ENCODE data around the gene WSCD2. TPM values are rescaled to one million over a fixed set of nuclear protein-coding genes. Genes with fewer than 3 reads are reported as not detected.

Gene WSCD2
- total RNA-seq, 2 experiments from 2014 or later = not detected

DNA sequence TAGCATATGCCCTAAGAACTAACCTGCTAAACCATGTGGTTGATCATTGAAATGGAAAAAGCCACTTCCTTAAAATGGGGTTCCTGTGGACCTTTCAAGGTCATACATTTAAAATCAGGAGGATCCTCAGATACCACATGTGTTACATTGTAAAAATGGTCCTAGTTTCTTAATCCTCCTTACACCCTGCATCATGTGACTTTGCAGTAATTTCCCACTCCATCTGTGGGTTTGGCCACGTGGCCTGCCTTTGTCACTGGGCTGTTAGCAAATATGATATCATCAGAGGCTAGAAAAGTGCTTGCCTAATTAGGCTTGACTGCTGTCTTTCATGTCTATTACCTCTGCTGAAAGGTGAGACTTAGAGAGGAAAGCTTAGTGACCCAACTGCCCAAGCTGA, 139.3 kb downstream of the WSCD2 start:
- Mint-ChIP-seq H3K27me3 (peaks cover 10% of the 10 kb centered on the region), H3K4me1 (ENCODE audit: low read depth) (no peaks in the 10 kb centered on the region)

DNA sequence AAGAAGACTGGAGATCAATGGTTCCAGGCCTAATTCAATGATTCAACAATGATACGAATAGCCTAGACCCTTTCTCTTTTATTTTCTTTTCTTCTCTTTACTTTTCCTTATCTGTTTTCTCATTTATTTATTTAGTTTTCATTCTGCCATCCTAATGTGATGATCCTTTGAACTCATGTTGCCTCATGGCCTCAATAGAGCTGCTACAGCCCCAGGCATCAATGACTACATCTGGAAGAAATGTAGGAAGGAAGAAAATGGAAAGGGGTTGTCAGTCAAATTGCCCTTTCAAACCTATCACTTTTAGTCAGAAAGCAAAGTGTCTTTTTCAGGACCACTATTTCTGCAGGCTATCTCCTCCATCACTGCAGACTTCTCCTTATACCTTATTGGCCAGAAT, 140.1 kb downstream of the WSCD2 start:
- intact Hi-C loops (cut with DNase I, micrococcal nuclease) = no loop called here

More for the DNA sequence above, 139.3 kb downstream of the WSCD2 start:
- Mint-ChIP-seq H3K9me3 (peaks cover 3% of the 10 kb centered on the region), H3K4me3 (no peak overlapping the region), H3K36me3 (ENCODE audit: low read depth) (no peaks in the 10 kb centered on the region), H3K27ac (no peak overlapping the region)
- POLR2A ChIA-PET = no interaction called here
- CTCF ChIA-PET = no interaction called here
- no peaks in the 10 kb centered on the region for H3K36me3 ChIP-seq (ENCODE audit: insufficient read depth, low read length)
- no peak overlapping the region for H3K4me3 ChIP-seq (ENCODE audit: low read length)
- intact Hi-C loops (cut with DNase I, micrococcal nuclease) = no loop called here
- H3K27me3 ChIP-seq (ENCODE audit: control insufficient read depth in 1 of 2, insufficient read depth in 2 of 2, low read length in 2 of 2) = peaks cover 2 to 7% of the 10 kb centered on the region in 2 experiments
- ATAC-seq (ENCODE audit: poor library complexity) (no peak), DNase-seq (peak in 3 of 14 experiments; percentile 5 to 43 (median 35))
- H3K4me1 ChIP-seq (ENCODE audit: insufficient read depth, low read length) = no peaks in the 10 kb centered on the region
- no peak overlapping the region for H3K27ac ChIP-seq (ENCODE audit: low read depth in 1 of 2, low read length in 2 of 2)
- TF ChIP-seq CTCF (IDR thresholded peaks at IDR 0.05) = no peak
- peaks cover 0 to 3% of the 10 kb centered on the region in 2 experiments for H3K9me3 ChIP-seq (ENCODE audit: control insufficient read depth in 1 of 2, insufficient read depth in 1 of 2, low read length in 2 of 2)

GRCh38 chr12:108270035-108270848, 141.2 kb downstream of the WSCD2 start:
- Histone ChIP-seq H3K4me3 (ENCODE audit: low read length) (no peak overlapping the region), H3K36me3 (ENCODE audit: insufficient read depth, low read length) (no peaks in the 10 kb centered on the region), H3K9me3 (ENCODE audit: control insufficient read depth in 1 of 2, insufficient read depth in 1 of 2, low read length in 2 of 2) (no peaks in the 10 kb centered on the region), H3K27me3 (ENCODE audit: control insufficient read depth in 1 of 2, insufficient read depth in 2 of 2, low read length in 2 of 2) (peaks cover 2% of the 10 kb centered on the region in 2 experiments), H3K27ac (ENCODE audit: low read depth in 1 of 2, low read length in 2 of 2) (no peak overlapping the region), H3K4me1 (ENCODE audit: insufficient read depth, low read length) (no peaks in the 10 kb centered on the region)
- ChIA-PET POLR2A (no interaction called here), CTCF (no interaction called here)
- H3K27me3 Mint-ChIP-seq = peaks cover 11% of the 10 kb centered on the region
- H3K4me3 Mint-ChIP-seq = no peak overlapping the region
- no peak for DNase-seq
- no peak overlapping the region for H3K27ac Mint-ChIP-seq
- intact Hi-C loops (cut with DNase I, micrococcal nuclease) = no loop called here
- no peaks in the 10 kb centered on the region for H3K9me3 Mint-ChIP-seq
- no peaks in the 10 kb centered on the region for H3K36me3 Mint-ChIP-seq (ENCODE audit: low read depth)
- no peak for ATAC-seq (ENCODE audit: poor library complexity)
- no peak for TF ChIP-seq CTCF (IDR thresholded peaks at IDR 0.05)
- H3K4me1 Mint-ChIP-seq (ENCODE audit: low read depth) = no peaks in the 10 kb centered on the region

More for the DNA sequence above, 140.1 kb downstream of the WSCD2 start:
- ChIA-PET CTCF (no interaction called here), POLR2A (no interaction called here)
- H3K27ac Mint-ChIP-seq = no peak overlapping the region
- DNase-seq = no peak
- peaks cover 3% of the 10 kb centered on the region for H3K9me3 Mint-ChIP-seq
- Histone ChIP-seq H3K27me3 (ENCODE audit: control insufficient read depth in 1 of 2, insufficient read depth in 2 of 2, low read length in 2 of 2) (peaks cover 2 to 5% of the 10 kb centered on the region in 2 experiments), H3K27ac (ENCODE audit: low read depth in 1 of 2, low read length in 2 of 2) (no peak overlapping the region), H3K36me3 (ENCODE audit: insufficient read depth, low read length) (no peaks in the 10 kb centered on the region), H3K4me1 (ENCODE audit: insufficient read depth, low read length) (no peaks in the 10 kb centered on the region), H3K4me3 (ENCODE audit: low read length) (no peak overlapping the region), H3K9me3 (ENCODE audit: control insufficient read depth in 1 of 2, insufficient read depth in 1 of 2, low read length in 2 of 2) (no peaks in the 10 kb centered on the region)
- no peaks in the 10 kb centered on the region for H3K36me3 Mint-ChIP-seq (ENCODE audit: low read depth)
- ATAC-seq (ENCODE audit: poor library complexity) = no peak
- no peak overlapping the region for H3K4me3 Mint-ChIP-seq
- peaks cover 15% of the 10 kb centered on the region for H3K27me3 Mint-ChIP-seq
- TF ChIP-seq CTCF (IDR thresholded peaks at IDR 0.05) = no peak
- H3K4me1 Mint-ChIP-seq (ENCODE audit: low read depth) = no peaks in the 10 kb centered on the region

Measured in CD4-positive, alpha-beta T cell (primary cell).